Fibroblast of gingiva (primary cell): ENCODE measurements around the gene SNU13.
"Not testable (repeated sequence)": the region's sequence is repeated elsewhere in the genome, so short reads cannot be mapped to it uniquely, and the experiment has no call there.

Experiments
- DNase-seq: peaks from one replicate; pipeline ENCODE4 v3.0.0-alpha.2; 2011; ENCODE audit warnings: low read depth

The SNU13 gene

DNA sequence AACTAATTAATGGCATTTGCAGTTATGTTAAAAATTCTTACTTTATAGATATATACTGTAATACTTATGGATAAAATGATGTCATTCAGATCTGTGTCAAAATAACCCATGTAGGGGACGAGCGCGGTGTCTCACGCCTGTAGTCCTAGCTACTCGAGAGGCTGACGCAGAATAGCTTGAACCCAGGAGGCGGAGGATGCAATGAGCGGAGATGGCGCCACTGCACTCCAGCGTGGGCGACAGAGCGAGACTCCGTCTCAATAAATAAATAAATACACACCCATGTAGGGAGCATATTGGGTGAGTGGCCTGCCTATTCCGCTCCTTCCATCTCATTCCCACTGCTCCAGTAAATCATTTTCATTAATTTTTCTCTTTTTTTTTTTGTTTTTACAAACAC is 7.1 kb downstream of the SNU13 start:
- DNase-seq = no peak

DNA sequence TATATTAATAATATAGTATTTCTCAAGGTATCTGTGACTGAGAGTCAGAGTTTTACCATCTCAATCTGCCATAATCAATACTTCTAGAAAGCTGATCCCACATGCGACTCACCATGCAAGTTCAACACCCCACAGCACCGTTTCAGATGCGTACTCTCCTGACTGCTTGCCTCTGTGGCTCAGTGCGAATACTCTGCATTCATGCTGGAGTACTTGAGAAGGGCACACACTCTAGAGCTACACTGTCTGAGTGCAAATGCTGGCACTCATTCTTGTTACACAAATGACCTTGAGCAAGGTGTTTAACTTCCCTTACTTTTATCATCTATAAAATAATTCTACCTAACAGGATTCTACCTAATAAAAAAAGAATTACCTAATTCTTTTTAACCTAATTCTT is 12.5 kb downstream of the SNU13 start:
- DNase-seq = no peak

- DNase-seq = no peak
Observed at GRCh38 chr22:41674846-41675340, 13.8 kb downstream of the SNU13 start.

- DNase-seq = peak; percentile 29
Observed at GRCh38 chr22:41672780-41673509, 15.7 kb downstream of the SNU13 start.

GRCh38 chr22:41672096-41672495 is 16.6 kb downstream of the SNU13 start:
- DNase-seq = not testable (repeated sequence)

DNA sequence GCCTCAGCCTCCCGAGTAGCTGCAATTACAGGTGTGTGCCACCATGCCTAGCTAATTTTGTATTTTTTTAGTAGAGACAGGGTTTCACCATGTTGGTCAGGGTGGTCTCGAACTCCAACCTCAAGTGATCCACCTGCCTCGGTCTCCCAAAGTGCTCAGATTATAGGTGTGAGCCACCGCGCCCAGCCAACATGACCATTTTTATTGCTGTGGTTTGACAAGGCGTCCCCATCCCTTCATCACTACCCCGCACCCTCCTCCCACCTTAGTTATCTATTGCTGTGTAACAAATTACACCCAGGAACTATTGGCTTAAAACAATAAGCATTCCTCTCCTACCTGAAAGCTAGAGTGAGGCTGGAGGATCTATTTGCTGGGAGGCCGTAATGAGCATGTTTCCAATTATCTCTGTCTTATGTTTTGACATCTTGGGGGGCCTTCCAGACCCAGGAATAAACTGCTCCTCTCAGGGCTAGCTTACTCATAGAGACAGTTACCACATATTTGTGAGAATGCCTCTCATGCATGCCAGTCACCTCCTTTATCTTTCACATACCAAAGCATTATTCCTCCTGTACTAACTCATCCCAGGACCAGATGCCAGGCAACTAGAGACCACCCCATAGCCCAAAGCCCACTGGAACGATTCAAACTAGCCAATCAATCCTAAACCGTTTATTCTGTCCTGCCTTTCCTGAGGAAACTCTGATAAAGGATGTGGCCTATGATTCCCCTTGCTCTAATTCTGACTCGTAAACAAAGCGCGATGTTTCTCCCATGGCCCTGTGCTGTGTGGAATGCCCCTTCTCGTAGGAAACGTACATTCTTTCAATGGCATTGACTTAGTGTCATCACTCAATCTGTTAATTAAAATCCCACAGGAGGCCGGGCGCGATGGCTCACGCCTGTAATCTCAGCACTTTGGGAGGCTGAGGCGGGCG is 19.4 kb downstream of the SNU13 start:
- peak; percentile 80 for DNase-seq

GRCh38 chr22:41664951-41665350 is 23.7 kb downstream of the SNU13 start:
- DNase-seq = no peak

DNA sequence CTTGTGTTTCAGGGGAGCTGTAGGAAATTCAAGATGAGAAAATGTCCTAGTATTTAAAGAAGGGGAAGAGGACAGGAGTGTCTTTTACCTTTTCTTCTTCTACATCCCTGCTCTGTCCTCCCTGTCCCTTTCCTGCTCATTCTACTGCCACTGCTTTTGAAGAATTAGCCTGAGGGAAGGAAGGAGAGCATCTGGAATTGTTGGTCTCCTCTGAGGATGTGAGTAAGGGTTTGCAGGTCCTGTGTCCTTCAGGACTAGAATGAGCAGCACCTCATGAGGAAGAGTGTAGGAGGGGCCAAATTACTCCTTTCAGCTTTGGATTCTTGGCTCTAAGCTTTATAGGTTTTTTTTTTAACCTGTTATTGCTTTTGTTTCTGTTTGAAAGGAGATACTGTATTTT is 24.2 kb downstream of the SNU13 start:
- DNase-seq = no peak

DNA sequence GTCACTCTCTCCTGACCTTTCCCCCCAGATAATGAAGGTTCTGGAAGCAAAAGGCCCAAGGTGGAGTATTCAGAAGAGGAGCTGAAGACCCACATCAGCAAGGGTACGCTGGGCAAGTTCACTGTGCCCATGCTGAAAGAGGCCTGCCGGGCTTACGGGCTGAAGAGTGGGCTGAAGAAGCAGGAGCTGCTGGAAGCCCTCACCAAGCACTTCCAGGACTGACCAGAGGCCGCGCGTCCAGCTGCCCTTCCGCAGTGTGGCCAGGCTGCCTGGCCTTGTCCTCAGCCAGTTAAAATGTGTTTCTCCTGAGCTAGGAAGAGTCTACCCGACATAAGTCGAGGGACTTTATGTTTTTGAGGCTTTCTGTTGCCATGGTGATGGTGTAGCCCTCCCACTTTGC is 25.1 kb downstream of the SNU13 start:
- DNase-seq = not testable (repeated sequence)

DNA sequence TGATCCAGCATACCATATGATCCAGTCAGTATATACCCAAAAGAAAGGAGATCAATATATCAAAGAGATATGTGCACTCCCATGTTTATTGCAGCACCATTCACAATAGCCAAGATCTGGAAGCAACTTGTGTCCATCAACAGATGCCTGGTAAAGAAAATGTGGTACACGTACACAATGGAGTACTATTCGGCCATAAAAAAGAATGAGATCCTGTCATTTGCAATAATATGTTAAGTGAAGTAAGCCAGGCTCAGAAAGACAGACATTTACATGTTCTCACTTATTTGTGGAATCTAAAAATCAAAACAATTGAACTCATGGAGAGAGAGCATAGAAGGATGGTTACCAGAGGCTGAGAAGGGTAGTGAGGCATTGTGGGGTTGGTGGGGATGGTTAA is 27.0 kb downstream of the SNU13 start:
- no peak for DNase-seq

- DNase-seq = no peak
Observed at GRCh38 chr22:41661088-41661487, 27.6 kb downstream of the SNU13 start.

- DNase-seq = no peak
Observed at GRCh38 chr22:41660416-41660815, 28.3 kb downstream of the SNU13 start.

GRCh38 chr22:41659941-41660340 is 28.7 kb downstream of the SNU13 start:
- no peak for DNase-seq

- DNase-seq = no peak
Observed at GRCh38 chr22:41658869-41659268, 29.8 kb downstream of the SNU13 start.

GRCh38 chr22:41657709-41658108 is 31.0 kb downstream of the SNU13 start:
- no peak for DNase-seq

GRCh38 chr22:41656556-41656955 is 32.1 kb downstream of the SNU13 start:
- DNase-seq = no peak

DNA sequence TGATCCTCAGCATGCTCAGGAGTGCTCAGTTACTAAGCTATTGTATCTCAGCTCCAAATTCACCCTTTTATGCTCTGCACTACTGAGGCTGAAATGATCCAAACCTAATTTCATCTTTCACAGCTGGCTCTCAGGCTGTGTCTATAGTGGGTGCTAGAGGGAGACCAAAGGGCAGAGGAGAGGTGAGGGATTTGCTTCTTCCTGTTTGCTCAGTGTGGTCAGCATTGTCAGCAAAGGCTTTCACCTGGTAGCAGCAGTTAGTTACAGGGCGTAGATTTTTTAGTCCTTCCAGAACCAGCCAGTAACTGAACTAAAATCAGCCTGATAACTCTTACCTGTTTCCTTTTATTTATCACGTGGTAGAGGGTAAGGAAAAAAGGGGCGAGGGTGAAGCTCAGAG is 34.3 kb downstream of the SNU13 start:
- no peak for DNase-seq

GRCh38 chr22:41650821-41651220 is 37.8 kb downstream of the SNU13 start:
- no peak for DNase-seq

DNA sequence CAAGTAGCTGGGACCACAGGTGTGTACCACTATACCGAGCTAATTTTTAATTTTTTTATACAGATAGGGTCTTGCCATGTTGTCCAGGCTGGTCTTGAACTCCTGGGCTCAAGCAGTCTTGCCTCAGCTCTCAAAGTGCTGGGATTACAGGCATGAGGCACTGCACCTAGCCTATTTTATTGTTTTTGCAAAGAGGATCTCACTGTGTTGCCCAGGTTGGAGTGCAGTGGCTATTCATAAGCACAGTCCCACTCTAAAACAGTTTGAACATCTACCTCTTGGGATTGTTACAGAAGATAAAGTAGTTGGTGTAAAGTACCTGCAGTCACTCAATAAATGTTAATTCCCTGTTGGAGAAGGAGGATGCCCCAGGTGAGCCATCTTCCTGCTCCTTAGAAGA is 38.4 kb downstream of the SNU13 start:
- no peak for DNase-seq

DNA sequence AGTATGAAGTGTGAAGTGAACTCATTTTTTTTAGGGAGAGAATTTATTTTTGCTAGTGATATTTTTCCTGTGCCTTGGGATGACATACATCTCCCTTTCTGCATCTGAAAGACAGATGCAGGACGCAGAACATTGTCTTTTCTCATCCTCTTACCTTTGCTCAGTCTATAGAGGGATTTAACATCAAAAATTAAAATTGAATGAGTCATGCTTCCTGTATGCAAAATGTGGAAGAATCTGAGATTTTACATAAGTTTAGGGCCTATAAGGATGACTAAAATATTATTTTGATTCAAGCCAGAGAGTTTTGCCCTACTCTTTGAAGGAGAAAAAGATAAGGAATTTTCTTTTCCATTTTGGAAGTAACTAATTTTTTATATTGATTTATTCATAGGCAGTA is 40.2 kb downstream of the SNU13 start:
- DNase-seq = no peak

DNA sequence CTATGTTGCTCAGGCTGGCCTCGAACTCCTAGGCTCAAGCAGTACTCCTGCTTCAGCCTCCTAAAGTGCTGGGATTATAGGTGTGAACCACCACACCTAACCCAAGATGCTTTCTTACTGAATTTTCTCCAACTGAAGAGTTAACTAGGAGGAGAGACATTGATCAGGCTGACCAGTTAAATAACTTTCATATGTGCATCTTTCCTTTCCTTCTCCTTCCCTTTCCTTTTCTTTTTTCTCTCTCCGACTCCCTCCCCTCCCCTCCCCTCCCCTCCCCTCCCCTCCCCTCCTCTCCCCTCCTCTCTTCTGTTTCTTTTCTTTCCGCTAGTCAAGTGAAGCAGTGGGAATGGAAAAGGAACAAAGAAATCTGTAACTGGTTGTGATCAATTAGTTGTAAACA is 40.9 kb downstream of the SNU13 start:
- DNase-seq = no peak

GRCh38 chr22:41642331-41643110 is 46.1 kb downstream of the SNU13 start:
- no peak for DNase-seq
